Rectal smooth muscle tissue (tissue), 1 donor: ENCODE data around the gene KRT23.
A peak's percentile ranks its signal among the peaks of the same experiment; 100 is the strongest.

Source experiments
- H3K27ac ChIP-seq: one replicate; pipeline ENCODE4 v1.7.0; 2013; ENCODE audit warnings: low read depth, low read length, inconsistent platforms
- H3K27me3 ChIP-seq: one replicate; pipeline ENCODE4 v1.7.0; 2013; ENCODE audit warnings: low read length; ENCODE audit not compliant: control insufficient read depth, insufficient read depth
- H3K36me3 ChIP-seq: one replicate; pipeline ENCODE4 v1.7.0; 2013; ENCODE audit warnings: low read length; ENCODE audit not compliant: control insufficient read depth, insufficient read depth
- H3K4me1 ChIP-seq: one replicate; pipeline ENCODE4 v1.7.0; 2013; ENCODE audit warnings: low read length; ENCODE audit not compliant: control insufficient read depth, insufficient read depth
- H3K4me3 ChIP-seq: one replicate; pipeline ENCODE4 v1.7.0; 2013; ENCODE audit warnings: low read length
- H3K9ac ChIP-seq: one replicate; pipeline ENCODE4 v1.7.0; 2013; ENCODE audit warnings: low read length

The KRT23 gene

DNA sequence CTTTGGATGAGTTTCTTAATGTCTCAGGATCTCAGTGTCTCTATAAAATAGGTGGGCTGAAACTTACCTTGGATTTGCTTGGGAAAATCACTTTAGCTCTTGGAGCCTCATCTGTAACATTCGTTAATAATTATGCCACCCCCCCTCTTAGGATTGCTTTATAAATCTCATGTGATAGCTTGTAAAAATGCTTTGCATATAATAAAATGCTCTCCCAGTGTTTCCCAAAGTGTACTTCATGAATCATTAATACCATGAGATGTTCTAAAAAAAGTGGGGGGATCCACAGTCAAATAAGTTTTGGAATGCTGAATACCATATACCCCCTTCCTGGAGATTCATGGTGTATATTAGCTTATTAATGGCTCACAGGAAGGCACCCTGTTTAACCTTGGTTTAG is 24.1 kb upstream of the KRT23 start:
- Histone ChIP-seq H3K9ac (no peak overlapping the region), H3K4me1 (no peaks in the 10 kb centered on the region), H3K27me3 (no peaks in the 10 kb centered on the region), H3K4me3 (no peak overlapping the region), H3K27ac (no peak overlapping the region), H3K36me3 (no peaks in the 10 kb centered on the region)

- Histone ChIP-seq H3K9ac (no peak overlapping the region), H3K36me3 (no peaks in the 10 kb centered on the region), H3K4me3 (peak overlapping the region; percentile 13), H3K4me1 (no peaks in the 10 kb centered on the region), H3K27me3 (no peaks in the 10 kb centered on the region), H3K27ac (no peak overlapping the region)
Observed at GRCh38 chr17:40960144-40960543, 22.7 kb upstream of the KRT23 start.

- H3K9ac ChIP-seq: no peak overlapping the region
- H3K27ac ChIP-seq: no peak overlapping the region
- H3K36me3 ChIP-seq: no peaks in the 10 kb centered on the region
- no peaks in the 10 kb centered on the region for H3K4me1 ChIP-seq
- no peaks in the 10 kb centered on the region for H3K27me3 ChIP-seq
- no peak overlapping the region for H3K4me3 ChIP-seq
Observed at GRCh38 chr17:40958086-40958953, 20.9 kb upstream of the KRT23 start.

GRCh38 chr17:40956401-40957254 is 19.2 kb upstream of the KRT23 start:
- Histone ChIP-seq H3K4me1 (no peaks in the 10 kb centered on the region), H3K36me3 (no peaks in the 10 kb centered on the region), H3K9ac (no peak overlapping the region), H3K27ac (no peak overlapping the region), H3K27me3 (no peaks in the 10 kb centered on the region), H3K4me3 (no peak overlapping the region)

- H3K36me3 ChIP-seq: no peaks in the 10 kb centered on the region
- H3K4me3 ChIP-seq: no peak overlapping the region
- no peak overlapping the region for H3K9ac ChIP-seq
- no peaks in the 10 kb centered on the region for H3K4me1 ChIP-seq
- no peaks in the 10 kb centered on the region for H3K27me3 ChIP-seq
- H3K27ac ChIP-seq: no peak overlapping the region
Observed at GRCh38 chr17:40953881-40954280, 16.4 kb upstream of the KRT23 start.

- H3K4me1 ChIP-seq: no peaks in the 10 kb centered on the region
- no peaks in the 10 kb centered on the region for H3K36me3 ChIP-seq
- H3K4me3 ChIP-seq: no peak overlapping the region
- H3K9ac ChIP-seq: no peak overlapping the region
- no peaks in the 10 kb centered on the region for H3K27me3 ChIP-seq
- no peak overlapping the region for H3K27ac ChIP-seq
Observed at GRCh38 chr17:40952661-40953060, 15.2 kb upstream of the KRT23 start.

DNA sequence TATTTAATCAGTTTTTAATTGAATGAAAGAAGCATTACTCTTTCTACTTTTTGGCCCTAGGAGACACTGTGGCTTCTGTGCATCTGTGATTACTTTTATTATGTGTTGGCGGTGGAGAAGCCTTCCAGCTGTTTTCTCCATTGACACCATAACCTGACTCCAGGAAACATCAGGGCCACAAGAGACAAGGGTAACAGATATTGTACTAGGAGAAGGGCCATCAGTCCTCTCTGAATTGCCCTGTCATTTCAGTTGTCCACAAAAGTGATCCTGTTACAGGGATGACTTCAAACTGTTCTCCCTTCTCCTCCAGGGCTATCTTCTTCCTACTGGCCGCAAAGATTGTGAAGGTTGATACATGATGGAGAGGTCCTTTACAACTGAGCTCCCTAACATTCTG is 14.7 kb upstream of the KRT23 start:
- no peak overlapping the region for H3K27ac ChIP-seq
- H3K36me3 ChIP-seq: no peaks in the 10 kb centered on the region
- H3K9ac ChIP-seq: no peak overlapping the region
- H3K27me3 ChIP-seq: no peaks in the 10 kb centered on the region
- no peaks in the 10 kb centered on the region for H3K4me1 ChIP-seq
- no peak overlapping the region for H3K4me3 ChIP-seq

DNA sequence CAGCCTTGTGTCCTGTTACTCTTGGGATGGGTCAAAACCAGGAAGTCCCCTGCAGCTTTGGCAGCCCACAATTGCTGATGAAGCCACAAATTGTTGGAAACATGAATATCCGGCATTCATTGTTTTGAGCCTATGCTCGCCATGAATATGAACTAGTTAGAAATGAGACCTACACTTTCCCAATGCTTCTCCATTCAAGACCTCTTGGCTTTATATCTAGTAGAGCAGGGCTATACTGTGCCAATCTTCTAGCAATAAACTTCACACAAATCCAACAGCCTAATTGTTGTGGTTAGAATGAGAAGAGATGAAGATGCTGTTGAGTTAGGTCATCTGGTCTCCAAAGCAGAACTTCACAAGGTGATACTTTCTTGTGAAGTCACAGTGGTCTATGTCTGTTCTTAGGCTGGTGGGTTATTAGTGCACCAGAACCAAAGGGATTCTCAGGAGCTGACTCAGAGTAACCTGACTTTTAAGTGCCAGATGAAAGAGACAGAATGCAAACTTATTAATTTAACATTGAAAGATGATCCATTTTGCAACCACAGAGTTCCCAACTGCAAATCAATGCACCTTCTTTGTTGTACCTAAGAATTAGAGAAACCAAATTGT is 13.7 kb upstream of the KRT23 start:
- Histone ChIP-seq H3K4me3 (no peak overlapping the region), H3K4me1 (no peaks in the 10 kb centered on the region), H3K27ac (no peak overlapping the region), H3K27me3 (no peaks in the 10 kb centered on the region), H3K9ac (no peak overlapping the region), H3K36me3 (no peaks in the 10 kb centered on the region)

GRCh38 chr17:40950176-40950575 is 12.7 kb upstream of the KRT23 start:
- H3K4me1 ChIP-seq: no peaks in the 10 kb centered on the region
- H3K27me3 ChIP-seq: no peaks in the 10 kb centered on the region
- no peak overlapping the region for H3K4me3 ChIP-seq
- no peak overlapping the region for H3K9ac ChIP-seq
- no peaks in the 10 kb centered on the region for H3K36me3 ChIP-seq
- no peak overlapping the region for H3K27ac ChIP-seq

GRCh38 chr17:40949418-40949817 is 12.0 kb upstream of the KRT23 start:
- no peak overlapping the region for H3K4me3 ChIP-seq
- H3K36me3 ChIP-seq: no peaks in the 10 kb centered on the region
- H3K27ac ChIP-seq: no peak overlapping the region
- H3K4me1 ChIP-seq: no peaks in the 10 kb centered on the region
- H3K9ac ChIP-seq: no peak overlapping the region
- H3K27me3 ChIP-seq: no peaks in the 10 kb centered on the region

DNA sequence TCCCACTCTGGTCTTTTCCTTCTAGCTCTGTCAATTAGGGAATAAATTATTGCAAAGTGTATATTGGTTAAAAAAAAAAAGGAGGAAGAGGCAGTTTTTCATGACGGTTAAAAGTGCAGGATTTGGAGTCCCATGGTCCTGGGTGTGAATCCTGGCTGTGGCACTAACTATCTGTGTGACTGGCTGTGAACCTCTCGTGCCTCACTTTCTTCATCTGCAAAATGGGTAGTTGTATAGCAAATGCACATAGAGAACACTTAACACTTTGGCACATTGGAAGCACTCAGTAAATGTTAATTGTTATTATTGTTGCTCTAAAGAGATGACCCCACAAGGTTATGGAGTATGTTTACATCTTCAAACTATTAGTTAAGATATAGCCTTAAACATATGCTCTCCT is 10.5 kb upstream of the KRT23 start:
- H3K9ac ChIP-seq: no peak overlapping the region
- H3K4me1 ChIP-seq: no peaks in the 10 kb centered on the region
- H3K4me3 ChIP-seq: no peak overlapping the region
- no peaks in the 10 kb centered on the region for H3K27me3 ChIP-seq
- no peaks in the 10 kb centered on the region for H3K36me3 ChIP-seq
- H3K27ac ChIP-seq: no peak overlapping the region

- H3K27me3 ChIP-seq: no peaks in the 10 kb centered on the region
Observed at GRCh38 chr17:40945414-40945813, 8.0 kb upstream of the KRT23 start.

More at GRCh38 chr17:40945414-40945813, 8.0 kb upstream of the KRT23 start:
- H3K27ac ChIP-seq: no peak overlapping the region
- H3K36me3 ChIP-seq: no peaks in the 10 kb centered on the region
- H3K4me1 ChIP-seq: no peaks in the 10 kb centered on the region
- H3K9ac ChIP-seq: no peak overlapping the region
- H3K4me3 ChIP-seq: no peak overlapping the region
